GM18508 (cell line): ENCODE results near the gene MRPL20.

ENCODE experiments used
- ATAC-seq: cut with Tn5 transposase; IDR thresholded peaks from one replicate; pipeline ENCODE4 v1.9.1; 2021; ENCODE audit warnings: moderate number of reproducible peaks; ENCODE audit not compliant: insufficient read depth, unreplicated experiment

Gene MRPL20

DNA sequence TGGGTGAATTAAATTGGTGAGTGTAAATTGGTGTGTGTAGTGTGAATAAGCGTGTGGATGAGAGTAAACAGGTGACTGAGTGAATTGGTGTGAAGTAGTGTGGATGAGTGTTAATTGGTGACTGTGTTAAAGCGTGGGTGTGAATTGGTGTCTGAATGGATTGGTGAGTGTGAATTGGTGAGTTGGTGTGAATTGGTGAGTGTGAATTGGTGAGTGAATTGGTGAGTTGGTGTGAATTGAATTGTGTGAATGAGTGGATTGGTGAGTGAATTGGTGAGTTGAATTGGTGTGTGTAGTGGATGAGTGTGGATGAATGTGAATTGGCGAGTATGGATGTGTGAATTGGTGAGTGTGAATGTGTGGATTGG lies 40.4 kb downstream of the MRPL20 start:
- no peak for ATAC-seq

DNA sequence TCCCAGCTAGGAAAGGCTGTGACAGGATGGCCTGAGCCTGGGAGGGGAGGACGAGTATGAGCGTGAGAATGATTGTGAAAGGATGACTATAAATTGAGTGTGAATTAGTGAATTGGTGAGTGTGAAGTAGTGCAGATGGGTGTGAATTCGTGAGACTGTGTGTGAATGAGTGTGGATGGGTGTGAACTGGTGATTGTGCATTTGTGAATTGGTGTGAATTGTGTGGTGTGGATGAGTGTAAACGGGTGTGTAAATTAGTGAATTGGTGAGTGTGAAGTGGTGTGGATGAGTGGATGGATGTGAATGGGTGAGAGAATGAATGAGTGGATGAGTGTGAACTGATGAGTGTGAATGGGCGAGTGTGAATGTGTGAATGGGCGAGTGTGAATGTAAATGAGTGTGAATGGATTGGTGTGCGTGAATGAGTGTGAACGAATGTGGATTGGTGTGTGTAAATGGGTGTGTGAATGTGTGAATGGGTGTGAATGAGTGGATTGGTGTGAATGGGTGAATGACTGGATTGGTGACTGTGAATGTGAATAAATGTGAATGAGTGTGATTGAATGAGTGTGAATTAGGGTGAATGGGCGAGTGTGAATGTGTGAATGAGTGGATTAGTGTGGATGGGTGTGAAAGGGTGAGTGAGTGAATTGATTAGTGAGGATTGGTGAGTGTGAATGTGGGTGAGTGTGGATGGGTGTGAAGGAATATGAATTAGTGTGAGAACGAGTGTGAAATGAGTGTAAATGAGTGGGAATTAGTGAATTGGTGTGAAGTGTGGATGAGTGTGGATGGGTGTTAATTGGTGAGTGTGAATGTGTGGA lies 41.0 kb downstream of the MRPL20 start:
- ATAC-seq = no peak

GRCh38 chr1:1364266-1364665 lies 42.8 kb downstream of the MRPL20 start:
- no peak for ATAC-seq

- ATAC-seq = no peak
These were observed 45.1 kb downstream of the MRPL20 start for GRCh38 chr1:1361982-1362423.

- ATAC-seq = no peak
These were observed 45.7 kb downstream of the MRPL20 start for GRCh38 chr1:1361233-1361981.

DNA sequence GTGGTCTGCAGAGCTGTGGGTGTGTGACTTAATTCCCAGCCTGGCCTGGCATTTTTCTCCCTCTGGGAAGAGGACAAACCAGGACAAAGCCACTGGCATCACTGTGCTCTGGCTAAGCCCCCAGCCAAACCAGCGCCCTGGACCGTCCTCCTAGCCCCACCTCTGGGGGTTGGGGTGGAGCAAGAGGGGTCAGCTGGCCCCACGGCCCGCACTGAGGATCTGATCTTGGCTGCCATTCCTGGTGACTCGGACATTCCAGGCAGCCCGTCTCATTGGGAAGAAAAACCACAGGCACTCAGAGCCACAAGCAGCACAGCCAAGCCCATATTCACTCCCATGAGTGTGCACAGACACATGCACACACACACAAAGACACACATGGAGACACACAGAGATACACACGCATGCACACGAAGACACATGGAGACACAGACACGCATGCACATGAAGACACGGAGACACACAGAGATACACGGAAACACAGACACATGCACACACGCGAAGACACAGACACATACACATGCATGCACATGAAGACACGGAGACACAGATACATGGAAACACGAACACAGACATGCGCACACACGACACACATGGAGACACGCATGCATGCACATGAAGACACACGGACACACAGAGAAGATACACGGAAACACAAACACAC lies 46.5 kb downstream of the MRPL20 start:
- no peak for ATAC-seq

DNA sequence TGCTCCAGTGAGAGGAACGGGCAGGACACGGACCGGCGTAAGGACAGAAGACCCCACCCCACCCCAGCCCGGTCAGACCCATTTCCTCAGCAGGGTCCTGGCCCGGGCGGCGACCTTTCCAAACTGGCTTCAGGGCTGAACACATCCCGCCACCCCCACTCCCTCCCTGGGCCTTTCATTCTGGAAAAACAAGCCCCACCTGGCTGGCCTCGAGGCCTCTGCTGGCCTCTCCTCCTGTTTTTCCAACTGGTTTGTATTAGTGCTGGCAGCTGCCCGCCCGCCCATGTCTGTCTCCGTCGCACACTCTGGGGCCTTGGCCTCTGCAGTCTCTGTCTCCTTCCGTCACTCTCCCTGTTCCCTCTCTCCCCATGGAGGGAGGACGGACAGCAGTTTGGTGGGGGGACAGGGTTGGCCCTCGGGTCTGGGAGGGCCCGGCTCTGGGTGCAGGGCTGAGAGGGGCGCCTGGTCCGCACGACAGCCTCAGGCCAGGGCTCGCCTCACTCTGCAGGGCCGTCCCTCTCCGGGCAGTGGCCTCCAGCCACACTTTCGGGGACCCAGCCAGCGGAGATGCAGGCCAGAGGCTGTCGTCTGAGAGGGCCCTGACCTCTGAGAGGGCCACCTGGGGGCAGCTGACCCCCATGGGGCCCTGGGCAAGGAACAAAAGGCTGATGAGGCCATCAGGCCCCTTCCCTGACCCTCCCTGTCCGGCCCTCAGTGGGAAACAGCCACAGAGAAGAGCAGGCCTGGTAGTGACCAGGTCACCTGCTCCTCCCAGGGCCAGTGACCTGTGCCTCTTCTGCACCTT lies 47.2 kb downstream of the MRPL20 start:
- no peak for ATAC-seq

GRCh38 chr1:1359308-1359663 lies 47.8 kb downstream of the MRPL20 start:
- no peak for ATAC-seq

GRCh38 chr1:1358433-1359271 lies 48.4 kb downstream of the MRPL20 start, which contains the start of gene MXRA8:
Gene MXRA8 (minus strand): TSS chr1:1358555. CDS start chr1:1358504, 51 bp downstream.
- no peak for ATAC-seq

DNA sequence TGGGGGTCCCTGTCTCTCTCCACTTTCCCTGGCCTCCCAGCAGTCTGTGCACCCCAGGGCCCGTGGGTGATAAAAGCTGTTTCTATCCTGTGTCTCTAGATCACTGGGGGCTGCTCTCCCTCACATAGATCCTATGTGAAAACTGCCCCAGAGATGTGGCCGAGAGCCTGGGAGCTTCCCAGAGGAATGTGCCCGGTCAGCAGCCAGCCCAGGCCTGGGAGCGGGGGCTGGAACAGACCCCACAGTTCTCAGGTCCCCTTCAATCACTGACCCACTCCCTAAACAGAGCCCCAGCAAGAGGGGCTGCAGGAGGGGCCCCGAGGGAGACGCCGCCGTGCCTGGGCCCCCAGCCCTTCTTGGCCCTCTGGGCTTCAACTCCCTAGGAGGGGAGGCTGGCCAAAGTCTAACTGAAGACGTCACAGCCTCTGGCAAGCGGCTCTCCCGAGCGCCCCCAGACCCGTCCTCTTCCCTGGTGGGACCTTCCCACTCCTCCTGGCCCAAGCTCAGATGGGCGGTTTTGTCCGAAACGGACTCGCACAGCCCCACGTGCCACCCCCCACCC lies 49.1 kb downstream of the MRPL20 start:
- no peak for ATAC-seq

- ATAC-seq = no peak
These were observed 50.2 kb downstream of the MRPL20 start for GRCh38 chr1:1356796-1357401.

GRCh38 chr1:1356166-1356795 lies 50.8 kb downstream of the MRPL20 start:
- ATAC-seq = no peak

DNA sequence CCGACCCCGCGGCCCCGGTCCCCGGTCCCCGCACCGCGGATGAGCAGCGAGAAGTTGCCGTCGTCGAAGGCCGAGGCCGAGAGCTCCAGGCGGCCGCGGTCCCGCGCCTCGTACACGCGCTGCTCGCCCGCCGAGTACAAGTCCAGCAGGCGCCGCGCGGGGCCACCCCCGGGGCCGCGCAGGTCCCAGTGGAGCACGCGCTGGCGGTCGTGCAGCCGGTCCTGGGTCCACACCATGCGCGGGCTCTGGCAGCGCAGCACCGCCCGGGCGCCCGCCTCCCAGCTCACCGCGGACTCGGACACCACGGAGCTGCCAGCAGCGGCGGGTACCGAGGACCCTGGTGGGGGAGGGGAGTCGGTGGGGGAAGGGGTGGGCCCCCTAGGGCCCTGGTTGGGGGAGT lies 51.7 kb downstream of the MRPL20 start:
- no peak for ATAC-seq

GRCh38 chr1:1354271-1355247 lies 52.5 kb downstream of the MRPL20 start:
- ATAC-seq = no peak

DNA sequence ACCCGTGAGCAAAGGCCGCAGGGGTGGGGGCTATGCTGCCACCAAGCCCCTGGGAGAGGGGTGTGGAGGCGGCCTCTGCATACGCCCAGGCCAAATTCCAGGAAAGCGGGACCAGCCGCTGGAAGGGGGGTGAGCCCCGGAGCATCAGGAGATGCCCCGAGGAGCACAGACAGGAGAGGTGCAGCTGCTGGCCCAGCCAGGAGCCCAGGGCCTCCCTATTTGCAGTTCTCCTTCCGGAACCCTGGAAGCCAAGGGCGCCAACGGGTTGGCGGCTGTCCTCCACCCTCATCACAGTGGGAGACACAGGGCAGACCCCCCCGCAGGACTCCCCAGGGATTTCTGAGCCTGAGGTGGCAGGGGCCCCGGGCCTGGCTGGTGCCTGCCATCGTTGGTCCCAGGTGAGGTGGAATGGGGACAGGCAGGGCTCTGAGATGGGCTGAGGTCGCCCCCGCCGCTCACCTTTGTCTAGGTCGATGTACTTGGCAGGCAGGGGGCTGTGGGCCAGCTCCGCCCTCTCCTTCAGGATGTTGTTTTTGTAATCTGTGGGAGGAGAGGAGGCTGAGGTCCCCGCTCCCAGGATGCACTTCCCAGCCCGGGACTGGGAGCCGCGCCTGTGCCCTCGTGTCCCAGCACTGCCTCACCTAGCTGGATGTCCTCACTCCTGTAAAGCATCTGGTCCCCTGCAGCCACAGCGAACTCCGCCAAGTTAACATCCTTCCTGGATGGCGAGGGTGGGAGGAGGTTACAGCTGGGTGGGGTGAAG lies 53.5 kb downstream of the MRPL20 start:
- no peak for ATAC-seq

DNA sequence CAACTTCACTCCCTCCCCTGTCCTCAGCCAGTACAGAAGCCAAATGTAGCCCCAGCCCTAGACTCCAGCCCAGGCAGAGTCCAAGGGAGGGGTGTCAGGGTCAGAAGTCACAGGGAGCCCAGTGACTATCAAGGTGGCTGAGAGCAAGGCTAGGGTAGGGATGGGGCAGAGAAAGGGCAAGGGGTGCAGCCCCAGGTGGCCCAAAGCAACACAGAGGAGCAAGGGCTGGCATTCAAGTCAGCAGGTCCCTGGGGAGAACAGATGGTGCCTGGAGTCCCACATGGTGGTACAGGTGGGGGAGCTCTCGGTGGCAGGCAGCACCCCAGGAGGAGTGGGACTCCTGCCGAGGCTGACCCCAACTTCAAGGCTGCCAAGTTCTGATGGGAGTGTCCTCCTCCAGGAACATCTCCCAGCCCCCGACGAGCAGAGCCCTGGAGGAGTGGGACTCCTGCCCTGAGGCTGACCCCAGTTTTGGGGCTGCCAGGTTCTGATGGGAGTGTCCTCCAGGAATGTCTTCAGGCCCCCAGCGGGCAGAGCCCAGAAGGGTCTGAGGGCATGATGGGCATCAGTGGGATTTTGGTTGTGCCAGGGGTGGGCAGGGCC lies 54.2 kb downstream of the MRPL20 start:
- no peak for ATAC-seq
